H9 (cell line): ENCODE measurements around the gene CFAP119. TPM values are rescaled to one million over a fixed set of nuclear protein-coding genes. Genes with fewer than 3 reads are reported as not detected.

Experiments
- DNase-seq: peaks from one replicate; pipeline ENCODE4 v3.0.0-alpha.2; 2017
- H2AFZ ChIP-seq: one replicate; pipeline ENCODE4 v1.6.1; 2013; ENCODE audit warnings: mild to moderate bottlenecking, low read length, control low read depth, moderate library complexity
- H2AK5ac ChIP-seq: 2 replicates; pipeline ENCODE4 v1.6.1; 2013; ENCODE audit warnings: low read length, control low read depth, mixed read lengths; ENCODE audit not compliant: insufficient read length
- H2BK120ac ChIP-seq: one replicate; pipeline ENCODE4 v1.6.1; 2013; ENCODE audit warnings: low read depth, mild to moderate bottlenecking, low read length, control low read depth, inconsistent platforms; ENCODE audit not compliant: poor library complexity, severe bottlenecking
- H2BK12ac ChIP-seq: 2 replicates; pipeline ENCODE4 v1.6.1; 2013; ENCODE audit warnings: low read length, control low read depth, mixed read lengths, low read depth; ENCODE audit not compliant: insufficient read length
- H2BK15ac ChIP-seq: 2 replicates; pipeline ENCODE4 v1.6.1; 2013; ENCODE audit warnings: low read depth, low read length, control low read depth
- H2BK20ac ChIP-seq: one replicate; pipeline ENCODE4 v1.6.1; 2013; ENCODE audit warnings: low read depth, mild to moderate bottlenecking, low read length, control low read depth, inconsistent platforms; ENCODE audit not compliant: poor library complexity, severe bottlenecking
- H2BK5ac ChIP-seq: 2 replicates; pipeline ENCODE4 v1.6.1; 2013; ENCODE audit warnings: low read length, control low read depth, mixed read lengths; ENCODE audit not compliant: insufficient read length
- H3K14ac ChIP-seq: 2 replicates; pipeline ENCODE4 v1.6.1; 2013; ENCODE audit warnings: low read length, control low read depth; ENCODE audit not compliant: insufficient read depth
- H3K18ac ChIP-seq: 2 replicates; pipeline ENCODE4 v1.6.1; 2013; ENCODE audit warnings: low read depth, mild to moderate bottlenecking, mixed read lengths, low read length, control low read depth; ENCODE audit not compliant: insufficient read length
- H3K23ac ChIP-seq: 2 replicates; pipeline ENCODE4 v1.6.1; 2013; ENCODE audit warnings: low read length, control low read depth, mixed read lengths, low read depth; ENCODE audit not compliant: insufficient read length
- H3K23me2 ChIP-seq: 2 replicates; pipeline ENCODE4 v1.6.1; 2013; ENCODE audit warnings: low read depth, mild to moderate bottlenecking, mixed read lengths, low read length, control low read depth; ENCODE audit not compliant: insufficient read length, poor library complexity, severe bottlenecking
- H3K27ac ChIP-seq: 2 replicates; pipeline ENCODE4 v1.5.1; 2013; ENCODE audit warnings: low read length, control low read depth, mixed read lengths, low read depth; ENCODE audit not compliant: insufficient read length
- H3K27me3 ChIP-seq: 2 replicates; pipeline ENCODE4 v1.6.1; 2013; ENCODE audit warnings: low read length, control low read depth, inconsistent platforms; ENCODE audit not compliant: insufficient read depth
- H3K4ac ChIP-seq: 2 replicates; pipeline ENCODE4 v1.6.1; 2013; ENCODE audit warnings: low read depth, mild to moderate bottlenecking, control low read depth, inconsistent platforms, low read length, moderate library complexity
- H3K4me1 ChIP-seq: 2 replicates; pipeline ENCODE4 v1.6.1; 2013; ENCODE audit warnings: low read length, control low read depth, inconsistent platforms; ENCODE audit not compliant: insufficient read depth
- H3K4me2 ChIP-seq: 2 replicates; pipeline ENCODE4 v1.6.1; 2013; ENCODE audit warnings: low read length, control low read depth, mixed read lengths; ENCODE audit not compliant: insufficient read length, insufficient read depth
- H3K56ac ChIP-seq: 2 replicates; pipeline ENCODE4 v1.6.1; 2013; ENCODE audit warnings: low read depth, mild to moderate bottlenecking, mixed read lengths, low read length, control low read depth; ENCODE audit not compliant: insufficient read length
- H3K79me1 ChIP-seq: 2 replicates; pipeline ENCODE4 v1.6.1; 2013; ENCODE audit warnings: low read depth, mild to moderate bottlenecking, moderate library complexity, low read length, control low read depth, inconsistent platforms; ENCODE audit not compliant: insufficient read depth, poor library complexity, severe bottlenecking
- H3K79me2 ChIP-seq: 2 replicates; pipeline ENCODE4 v1.6.1; 2013; ENCODE audit warnings: low read length, control low read depth, inconsistent platforms; ENCODE audit not compliant: insufficient read depth
- H3K9ac ChIP-seq: 2 replicates; pipeline ENCODE4 v1.6.1; 2013; ENCODE audit warnings: low read length, control low read depth, mixed read lengths; ENCODE audit not compliant: insufficient read length; ENCODE audit errors: extremely low read depth
- H3K9me3 ChIP-seq: one replicate; pipeline ENCODE4 v1.6.1; 2013; ENCODE audit warnings: low read depth, low read length, inconsistent platforms; ENCODE audit not compliant: control insufficient read depth
- H3T11ph ChIP-seq: one replicate; pipeline ENCODE4 v1.6.1; 2013; ENCODE audit warnings: mild to moderate bottlenecking, low read length, control low read depth, inconsistent platforms
- H4K20me1 ChIP-seq: one replicate; pipeline ENCODE4 v1.6.1; 2013; ENCODE audit not compliant: control insufficient read depth, insufficient read length, insufficient read depth
- H4K5ac ChIP-seq: 2 replicates; pipeline ENCODE4 v1.6.1; 2013; ENCODE audit warnings: low read depth, mild to moderate bottlenecking, mixed read lengths, low read length, control low read depth; ENCODE audit not compliant: insufficient read length
- H4K8ac ChIP-seq: replicated peaks from 2 replicates; pipeline ENCODE4 v1.6.1; 2013; ENCODE audit warnings: low read length, control low read depth, mixed read lengths, low read depth; ENCODE audit not compliant: insufficient read length
- H4K91ac ChIP-seq: 2 replicates; pipeline ENCODE4 v1.6.1; 2013; ENCODE audit warnings: low read depth, mild to moderate bottlenecking, moderate library complexity, mixed read lengths, low read length, control low read depth; ENCODE audit not compliant: insufficient read length
- H3K27ac Mint-ChIP-seq, 3 experiments: 2 replicates in 2 of 3; 3 replicates in 1 of 3; pipeline ENCODE4 v1.8.0; 2020 to 2021; ENCODE audit warnings: mixed read lengths in 3 of 3, mild to moderate bottlenecking in 1 of 3, moderate library complexity in 1 of 3
- H3K27me3 Mint-ChIP-seq: 2 replicates; pipeline ENCODE4 v1.8.0; 2021; ENCODE audit warnings: low read depth, mild to moderate bottlenecking, moderate library complexity, mixed read lengths
- H3K36me3 Mint-ChIP-seq, 3 experiments: 2 replicates in 2 of 3; 3 replicates in 1 of 3; pipeline ENCODE4 v1.8.0; 2020 to 2021; ENCODE audit warnings: low read depth in 3 of 3, mixed read lengths in 3 of 3; ENCODE audit not compliant: insufficient read depth in 1 of 3
- H3K4me1 Mint-ChIP-seq, 2 experiments: 2 replicates each; pipeline ENCODE4 v1.8.0; 2020; ENCODE audit warnings: mixed read lengths in 2 of 2
- H3K4me3 Mint-ChIP-seq, 2 experiments: 2 replicates in 1 of 2; 3 replicates in 1 of 2; pipeline ENCODE4 v1.8.0; 2020 to 2021; ENCODE audit warnings: mild to moderate bottlenecking in 2 of 2, mixed read lengths in 2 of 2, moderate library complexity in 1 of 2
- H3K9me3 Mint-ChIP-seq, 2 experiments: 2 replicates in 1 of 2; 3 replicates in 1 of 2; pipeline ENCODE4 v1.8.0; 2020; ENCODE audit warnings: mild to moderate bottlenecking in 2 of 2, mixed read lengths in 2 of 2, moderate library complexity in 1 of 2
- WGBS: extraction: QIAGEN DNeasy Blood & Tissue Kit; methylation state at CpG from one replicate; pipeline ENCODE4 v1.1.7; 2013; ENCODE audit warnings: missing lambda C conversion rate, low lambda C conversion rate, mixed read lengths; ENCODE audit not compliant: insufficient read length; ENCODE audit errors: extremely low coverage; 5-methylcytosine and 5-hydroxymethylcytosine counted together
- total RNA-seq: library from RNA; stranded (reverse); gene quantifications from 2 replicates; pipeline ENCODE4 v1.2.1, GENCODE V29; 2021
- TF ChIP-seq, protein P1 (sequence below): fragments of 200-600 bp; sonication (generic); conservative IDR thresholded peaks from 3 replicates; pipeline ENCODE4 v1.8.0; 2021; ENCODE audit warnings: antibody characterized with exemption, mild to moderate bottlenecking

Gene CFAP119
- total RNA-seq, 1 experiment from 2014 or later = 5.4 TPM

- H3K79me2 ChIP-seq = no peaks in the 10 kb centered on the region
- H2AFZ ChIP-seq = no peak overlapping the region
- H3K27me3 ChIP-seq = no peaks in the 10 kb centered on the region
- no peak overlapping the region for H3K23ac ChIP-seq
- no peaks in the 10 kb centered on the region for H3K4me1 ChIP-seq
- WGBS = no CpG with 5 or more reads among the region's 7 CpGs
- no peak overlapping the region for H4K5ac ChIP-seq
- H2AK5ac ChIP-seq = no peak overlapping the region
- no peaks in the 10 kb centered on the region for H4K20me1 ChIP-seq
- H3K79me1 ChIP-seq = peaks cover 6% of the 10 kb centered on the region
- Mint-ChIP-seq H3K9me3 (no peaks in the 10 kb centered on the region), H3K36me3 (peaks cover 20 to 57% (median 40%) of the 10 kb centered on the region in 3 experiments), H3K27me3 (no peaks in the 10 kb centered on the region), H3K4me3 (peak overlapping the region; percentile 91 to 97; a peak in 3 of 5 replicates), H3K4me1 (peaks cover 17 to 18% of the 10 kb centered on the region in 2 experiments), H3K27ac (peak overlapping the region in 1 of 3 experiments; percentile 48; a peak in 1 of 7 replicates)
- no peak overlapping the region for H3K4me2 ChIP-seq
- H4K8ac ChIP-seq = no peak overlapping the region
- no peak overlapping the region for H3K4ac ChIP-seq
- no peak overlapping the region for H3K9ac ChIP-seq
- no peak overlapping the region for H2BK20ac ChIP-seq
- no peak overlapping the region for H3K18ac ChIP-seq
- DNase-seq = no peak
- no peak overlapping the region for H4K91ac ChIP-seq
- H3K56ac ChIP-seq = no peak overlapping the region
- H3K14ac ChIP-seq = no peak overlapping the region
- no peak overlapping the region for H2BK120ac ChIP-seq
- TF ChIP-seq, protein P1, sequence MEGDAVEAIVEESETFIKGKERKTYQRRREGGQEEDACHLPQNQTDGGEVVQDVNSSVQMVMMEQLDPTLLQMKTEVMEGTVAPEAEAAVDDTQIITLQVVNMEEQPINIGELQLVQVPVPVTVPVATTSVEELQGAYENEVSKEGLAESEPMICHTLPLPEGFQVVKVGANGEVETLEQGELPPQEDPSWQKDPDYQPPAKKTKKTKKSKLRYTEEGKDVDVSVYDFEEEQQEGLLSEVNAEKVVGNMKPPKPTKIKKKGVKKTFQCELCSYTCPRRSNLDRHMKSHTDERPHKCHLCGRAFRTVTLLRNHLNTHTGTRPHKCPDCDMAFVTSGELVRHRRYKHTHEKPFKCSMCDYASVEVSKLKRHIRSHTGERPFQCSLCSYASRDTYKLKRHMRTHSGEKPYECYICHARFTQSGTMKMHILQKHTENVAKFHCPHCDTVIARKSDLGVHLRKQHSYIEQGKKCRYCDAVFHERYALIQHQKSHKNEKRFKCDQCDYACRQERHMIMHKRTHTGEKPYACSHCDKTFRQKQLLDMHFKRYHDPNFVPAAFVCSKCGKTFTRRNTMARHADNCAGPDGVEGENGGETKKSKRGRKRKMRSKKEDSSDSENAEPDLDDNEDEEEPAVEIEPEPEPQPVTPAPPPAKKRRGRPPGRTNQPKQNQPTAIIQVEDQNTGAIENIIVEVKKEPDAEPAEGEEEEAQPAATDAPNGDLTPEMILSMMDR = no peak
- no peaks in the 10 kb centered on the region for H3K9me3 ChIP-seq
- no peak overlapping the region for H2BK15ac ChIP-seq
- H3T11ph ChIP-seq = no peak overlapping the region
- no peak overlapping the region for H3K27ac ChIP-seq
- peaks cover 20% of the 10 kb centered on the region for H3K23me2 ChIP-seq
- no peak overlapping the region for H2BK5ac ChIP-seq
- no peak overlapping the region for H2BK12ac ChIP-seq
Measured at GRCh38 chr16:30760001-30760559, 1.8 kb downstream of the CFAP119 start.
